Calu3 (cell line): Measurements from ENCODE around the gene UNKL. TPM values are rescaled to one million over a fixed set of nuclear protein-coding genes. Genes with fewer than 3 reads are reported as not detected.

Experiments used
- BruUV-seq: library from RNA; stranded (reverse); fragments of 400-500 nt; replicated peaks from 2 replicates; lab custom pipeline; 2021; lab: Mats Ljungman, UMichigan
- CTCF ChIA-PET: fragments of 300-600 bp; sonication (Branson Sonifier 250); formaldehyde crosslinking; loops from one replicate; lab custom pipeline; 2022; ENCODE audit warnings: antibody characterized with exemption; lab: Charles Lee
- DNase-seq: peaks from one replicate; pipeline ENCODE4 v3.0.0; 2022
- H3K27ac Mint-ChIP-seq: one replicate; pipeline ENCODE4 v1.8.0; 2022; ENCODE audit warnings: mixed read lengths; ENCODE audit not compliant: unreplicated experiment
- H3K27me3 Mint-ChIP-seq: one replicate; pipeline ENCODE4 v1.8.0; 2022; ENCODE audit warnings: mixed read lengths; ENCODE audit not compliant: unreplicated experiment
- H3K36me3 Mint-ChIP-seq: one replicate; pipeline ENCODE4 v1.8.0; 2022; ENCODE audit warnings: mild to moderate bottlenecking, moderate library complexity, mixed read lengths; ENCODE audit not compliant: insufficient read depth, unreplicated experiment
- H3K4me1 Mint-ChIP-seq: one replicate; pipeline ENCODE4 v1.8.0; 2022; ENCODE audit warnings: mild to moderate bottlenecking, low read depth, mixed read lengths; ENCODE audit not compliant: unreplicated experiment
- H3K4me3 Mint-ChIP-seq: one replicate; pipeline ENCODE4 v1.8.0; 2022; ENCODE audit warnings: mild to moderate bottlenecking, low read depth, moderate library complexity, mixed read lengths; ENCODE audit not compliant: unreplicated experiment
- H3K9me3 Mint-ChIP-seq: one replicate; pipeline ENCODE4 v1.8.0; 2022; ENCODE audit warnings: low read depth, mixed read lengths; ENCODE audit not compliant: unreplicated experiment
- CTCF ChIP-seq: fragments of 200-600 bp; IDR thresholded peaks from one replicate; pipeline ENCODE4 v1.8.0; 2022; ENCODE audit warnings: antibody characterized with exemption; ENCODE audit not compliant: unreplicated experiment
- intact Hi-C: fragments of 100-400 bp; cut with micrococcal nuclease; formaldehyde crosslinking; loops from one replicate; pipeline ENCODE4 v1.10.0; 2022; ENCODE audit not compliant: unreplicated experiment
- total RNA-seq: library from RNA; stranded (reverse); gene quantifications from 2 replicates; pipeline ENCODE4 v1.2.3, GENCODE V29; 2022

The UNKL gene
- total RNA-seq, 1 experiment from 2014 or later: 35.5 TPM

GRCh38 chr16:1433756-1434155, 19.3 kb upstream of the UNKL start:
- CTCF ChIA-PET: interaction anchor here (1.1 kb wide), 1 partner anchor 10 kb away, joined by 3 read pairs; the partner anchor contains the start of gene CCDC154
- intact Hi-C loops: no loop called here
- no peaks in the 10 kb centered on the region for H3K9me3 Mint-ChIP-seq
- peaks cover 31% of the 10 kb centered on the region for H3K27me3 Mint-ChIP-seq
- DNase-seq: no peak
- peaks cover 11% of the 10 kb centered on the region for H3K36me3 Mint-ChIP-seq
- H3K27ac Mint-ChIP-seq: no peak overlapping the region
- BruUV-seq: no TSS peak
- H3K4me1 Mint-ChIP-seq: no peaks in the 10 kb centered on the region
- TF ChIP-seq CTCF: no peak
- H3K4me3 Mint-ChIP-seq: no peak overlapping the region

- Mint-ChIP-seq H3K4me1 (no peaks in the 10 kb centered on the region), H3K36me3 (peaks cover 11% of the 10 kb centered on the region), H3K9me3 (no peaks in the 10 kb centered on the region), H3K27ac (no peak overlapping the region), H3K4me3 (no peak overlapping the region), H3K27me3 (peaks cover 36% of the 10 kb centered on the region)
- BruUV-seq: no TSS peak
- TF ChIP-seq CTCF: no peak
- intact Hi-C loops: no loop called here
- no peak for DNase-seq
- CTCF ChIA-PET: interaction anchor here (1.1 kb wide), 1 partner anchor 11 kb away, joined by 3 read pairs; the partner anchor contains the start of gene CCDC154
These were observed 18.7 kb upstream of the UNKL start for GRCh38 chr16:1433263-1433560.

GRCh38 chr16:1432388-1433262, 18.1 kb upstream of the UNKL start:
- DNase-seq: no peak
- intact Hi-C loops: no loop called here
- CTCF ChIA-PET: no interaction called here
- Mint-ChIP-seq H3K27me3 (peaks cover 42% of the 10 kb centered on the region), H3K9me3 (no peaks in the 10 kb centered on the region), H3K27ac (no peak overlapping the region), H3K4me3 (no peak overlapping the region), H3K4me1 (no peaks in the 10 kb centered on the region), H3K36me3 (peaks cover 11% of the 10 kb centered on the region)
- no TSS peak for BruUV-seq
- no peak for TF ChIP-seq CTCF

GRCh38 chr16:1431497-1432270, 17.2 kb upstream of the UNKL start:
- intact Hi-C loops: no loop called here
- Mint-ChIP-seq H3K27ac (no peak overlapping the region), H3K9me3 (no peaks in the 10 kb centered on the region), H3K4me1 (no peaks in the 10 kb centered on the region), H3K36me3 (peaks cover 10% of the 10 kb centered on the region), H3K27me3 (peaks cover 44% of the 10 kb centered on the region), H3K4me3 (no peak overlapping the region)
- CTCF ChIA-PET: no interaction called here
- TF ChIP-seq CTCF: no peak
- no TSS peak for BruUV-seq
- no peak for DNase-seq
